C4-2B (cell line): ENCODE results near the gene ATP7B.

Experiments used
- H3K27ac ChIP-seq: fragments of 450-650 bp; 2 replicates; pipeline ENCODE4 v1.5.1; 2017
- CTCF ChIP-seq: fragments of 450-650 bp; conservative IDR thresholded peaks from 2 replicates; pipeline ENCODE4 v1.5.1; 2017; ENCODE audit warnings: mild to moderate bottlenecking
- ZFX ChIP-seq: fragments of 450-650 bp; IDR thresholded peaks from 2 replicates; pipeline ENCODE4 v1.6.1; 2017

ATP7B gene

GRCh38 chr13:51976423-51976822 is 34.8 kb downstream of the ATP7B start:
- TF ChIP-seq ZFX (no peak), CTCF (no peak)
- no peak overlapping the region for H3K27ac ChIP-seq

- no peak overlapping the region for H3K27ac ChIP-seq
These were observed 36.8 kb downstream of the ATP7B start for GRCh38 chr13:51974482-51974881.

GRCh38 chr13:51971520-51972426 is 39.5 kb downstream of the ATP7B start:
- TF ChIP-seq CTCF (no peak), ZFX (no peak)
- peak overlapping the region; percentile 37 for H3K27ac ChIP-seq

More at GRCh38 chr13:51974482-51974881, 36.8 kb downstream of the ATP7B start:
- no peak for TF ChIP-seq ZFX

- no peak overlapping the region for H3K27ac ChIP-seq
- TF ChIP-seq ZFX (no peak), CTCF (no peak)
These were observed 40.9 kb downstream of the ATP7B start for GRCh38 chr13:51970349-51970748.

GRCh38 chr13:51967482-51968446 is 43.5 kb downstream of the ATP7B start:
- no peak overlapping the region for H3K27ac ChIP-seq
- TF ChIP-seq CTCF = no peak
- TF ChIP-seq ZFX = no peak

GRCh38 chr13:51966186-51966585 is 45.1 kb downstream of the ATP7B start:
- H3K27ac ChIP-seq = no peak overlapping the region
- TF ChIP-seq CTCF (no peak), ZFX (no peak)

GRCh38 chr13:51961493-51962403 is 49.5 kb downstream of the ATP7B start:
- no peak for TF ChIP-seq ZFX
- no peak for TF ChIP-seq CTCF
- H3K27ac ChIP-seq = no peak overlapping the region
